Measurements from ENCODE around the gene ZNF41. TPM values are rescaled to one million over a fixed set of nuclear protein-coding genes. Genes with fewer than 3 reads are reported as not detected.

Gene ZNF41
- total RNA-seq, 2 experiments from 2014 or later, result 8.4 to 10.7 TPM

DNA sequence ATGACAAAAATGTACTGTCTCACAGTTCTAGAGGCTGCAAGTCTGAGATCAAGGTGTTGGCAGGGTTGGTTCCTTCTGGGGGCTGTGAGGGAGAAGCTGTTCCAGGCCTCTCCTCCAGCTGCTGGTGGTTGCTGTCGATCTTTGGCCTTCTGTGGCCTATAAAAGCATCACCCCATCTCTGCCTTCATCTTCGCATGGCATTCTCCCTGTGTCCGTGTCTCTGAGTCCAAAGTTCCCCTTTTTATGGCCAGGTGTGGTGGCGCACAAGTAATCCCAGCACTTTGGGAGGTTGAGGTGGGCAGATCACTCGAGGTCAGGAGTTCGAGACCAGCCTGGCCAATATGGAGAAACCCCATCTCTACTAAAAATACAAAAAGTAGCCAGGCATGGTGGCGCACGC is 46.5 kb upstream of the ZNF41 start:
- H4K20me1 ChIP-seq (ENCODE audit: insufficient read depth, low read length), result no peaks in the 10 kb centered on the region
- TF ChIP-seq EZH2phosphoT487 (IDR thresholded peaks at IDR 0.05; ENCODE audit: borderline replicate concordance, low read depth, low read length) (no peak), CTCF (conservative IDR thresholded peaks at IDR 0.05; ENCODE audit: low read length) (no peak)
- H3K9me3 ChIP-seq (ENCODE audit: low read length), result no peaks in the 10 kb centered on the region
- BruUV-seq (replicated peaks), result no TSS peak
- no peaks in the 10 kb centered on the region for H3K36me3 ChIP-seq (ENCODE audit: insufficient read depth, low read length)
- no peak overlapping the region for H2AFZ ChIP-seq (ENCODE audit: low read length)
- CTCF ChIA-PET (ENCODE audit: unreplicated experiment), result no interaction called here
- no peak overlapping the region for H3K4me3 ChIP-seq (ENCODE audit: low read depth, low read length, poor library complexity, severe bottlenecking)
- H3K79me2 ChIP-seq (ENCODE audit: insufficient read depth, low read depth, low read length), result no peaks in the 10 kb centered on the region
- no peak overlapping the region for H3K27ac ChIP-seq (ENCODE audit: low read depth, low read length, poor library complexity, severe bottlenecking)
- POLR2A ChIA-PET, result no interaction called here
- DNase-seq (ENCODE audit: low spot score), result no peak
- intact Hi-C loops (cut with micrococcal nuclease; ENCODE audit: unreplicated experiment), result no loop called here
- no peaks in the 10 kb centered on the region for H3K4me1 ChIP-seq (ENCODE audit: insufficient read depth, low read length, poor library complexity, severe bottlenecking)
- H3K4me2 ChIP-seq (ENCODE audit: low read length), result no peak overlapping the region
- no peaks in the 10 kb centered on the region for H3K9me2 ChIP-seq (ENCODE audit: insufficient read depth, low read length)

DNA sequence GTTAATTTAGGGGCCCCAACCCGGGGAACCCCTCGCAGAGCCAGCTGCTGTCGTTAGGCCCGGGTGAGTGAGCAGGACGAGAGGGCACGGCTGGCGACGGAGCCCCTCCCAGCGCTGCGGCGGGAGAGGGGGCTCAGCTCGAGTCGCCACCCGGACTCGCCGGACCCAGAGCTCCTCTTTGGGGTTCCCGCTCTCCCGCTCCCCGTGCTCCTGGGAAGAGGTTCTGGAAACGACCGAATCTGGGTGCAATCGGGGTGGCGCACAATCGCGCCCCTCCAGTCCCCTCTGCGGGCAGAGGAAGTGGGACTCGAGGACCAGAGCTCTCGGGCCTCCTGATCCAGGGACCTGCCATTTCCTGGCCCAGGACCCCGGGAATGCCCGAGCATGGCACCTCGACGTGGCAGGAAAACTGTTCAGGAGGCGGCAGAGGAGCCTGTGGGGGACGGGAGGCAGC is 40.7 kb upstream of the ZNF41 start:
- no TSS peak for BruUV-seq (replicated peaks)
- POLR2A ChIA-PET, result interaction anchor here (0.6 to 1.7 kb wide), 5 partner anchors 10 to 149 kb away, joined by 3 to 7 read pairs (median 4); no protein-coding TSS in a partner anchor
- TF ChIP-seq EZH2phosphoT487 (IDR thresholded peaks at IDR 0.05; ENCODE audit: borderline replicate concordance, low read depth, low read length) (no peak), CTCF (conservative IDR thresholded peaks at IDR 0.05; ENCODE audit: low read length) (peak; percentile 10; the same call in 1 of the 2 replicates)
- Histone ChIP-seq H3K4me3 (ENCODE audit: low read depth, low read length, poor library complexity, severe bottlenecking) (peak overlapping the region; percentile 68), H3K27ac (ENCODE audit: low read depth, low read length, poor library complexity, severe bottlenecking) (no peak overlapping the region), H3K79me2 (ENCODE audit: insufficient read depth, low read depth, low read length) (no peaks in the 10 kb centered on the region), H2AFZ (ENCODE audit: low read length) (peak overlapping the region; percentile 81), H3K9me3 (ENCODE audit: low read length) (no peaks in the 10 kb centered on the region), H3K4me1 (ENCODE audit: insufficient read depth, low read length, poor library complexity, severe bottlenecking) (peaks cover 9% of the 10 kb centered on the region), H3K36me3 (ENCODE audit: insufficient read depth, low read length) (no peaks in the 10 kb centered on the region), H3K9me2 (ENCODE audit: insufficient read depth, low read length) (no peaks in the 10 kb centered on the region), H3K4me2 (ENCODE audit: low read length) (peak overlapping the region; percentile 75), H4K20me1 (ENCODE audit: insufficient read depth, low read length) (no peaks in the 10 kb centered on the region)
- CTCF ChIA-PET (ENCODE audit: unreplicated experiment), result interaction anchor here (0.8 kb wide), 1 partner anchor 286 kb away, joined by 3 read pairs; no protein-coding TSS in a partner anchor
- DNase-seq (ENCODE audit: low spot score), result no peak
- intact Hi-C loops (cut with micrococcal nuclease; ENCODE audit: unreplicated experiment), result loop anchor here (1.0 to 5.0 kb wide), 3 partner anchors 26 to 331 kb away; partner anchors contain the start of gene UBA1

DNA sequence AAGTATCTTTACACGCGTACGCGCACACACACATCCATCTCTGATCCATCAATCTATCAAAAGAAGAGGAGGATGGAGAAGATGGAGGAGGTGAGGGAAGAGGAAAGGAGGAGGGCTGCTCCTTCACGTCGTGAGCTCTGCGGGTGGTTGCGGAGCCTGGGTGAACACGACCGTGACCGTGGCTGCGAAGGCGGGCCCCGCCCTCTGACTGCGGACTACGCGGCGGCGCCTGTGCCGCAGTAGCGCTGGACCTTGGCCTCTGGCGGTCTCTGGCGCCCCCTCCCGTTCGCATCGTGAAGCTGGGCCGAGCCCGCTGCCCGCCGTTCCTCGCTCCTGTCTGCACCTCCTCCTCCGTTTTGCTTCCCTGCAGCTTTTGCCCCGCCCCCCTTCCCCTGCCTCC is 40.3 kb upstream of the ZNF41 start:
- peak; percentile 78 for DNase-seq (ENCODE audit: low spot score)
- TF ChIP-seq CTCF (conservative IDR thresholded peaks at IDR 0.05; ENCODE audit: low read length) (peak; percentile 74), EZH2phosphoT487 (IDR thresholded peaks at IDR 0.05; ENCODE audit: borderline replicate concordance, low read depth, low read length) (no peak)
- H3K4me2 ChIP-seq (ENCODE audit: low read length), result peak overlapping the region; percentile 75
- peak overlapping the region; percentile 68 for H3K4me3 ChIP-seq (ENCODE audit: low read depth, low read length, poor library complexity, severe bottlenecking)
- H3K4me1 ChIP-seq (ENCODE audit: insufficient read depth, low read length, poor library complexity, severe bottlenecking), result peaks cover 9% of the 10 kb centered on the region
- H4K20me1 ChIP-seq (ENCODE audit: insufficient read depth, low read length), result no peaks in the 10 kb centered on the region
- H3K9me2 ChIP-seq (ENCODE audit: insufficient read depth, low read length), result no peaks in the 10 kb centered on the region
- intact Hi-C loops (cut with micrococcal nuclease; ENCODE audit: unreplicated experiment), result loop anchor here (1.0 to 5.0 kb wide), 3 partner anchors 26 to 331 kb away; partner anchors contain the start of gene UBA1
- BruUV-seq (replicated peaks), result no TSS peak
- no peaks in the 10 kb centered on the region for H3K36me3 ChIP-seq (ENCODE audit: insufficient read depth, low read length)
- H3K27ac ChIP-seq (ENCODE audit: low read depth, low read length, poor library complexity, severe bottlenecking), result no peak overlapping the region
- H3K79me2 ChIP-seq (ENCODE audit: insufficient read depth, low read depth, low read length), result no peaks in the 10 kb centered on the region
- CTCF ChIA-PET (ENCODE audit: unreplicated experiment), result interaction anchor here (0.8 to 1.4 kb wide), 2 partner anchors 9 to 286 kb away, joined by 3 read pairs; no protein-coding TSS in a partner anchor
- H2AFZ ChIP-seq (ENCODE audit: low read length), result peak overlapping the region; percentile 81
- POLR2A ChIA-PET, result interaction anchor here (0.5 to 1.7 kb wide), 6 partner anchors 10 to 332 kb away, joined by 3 to 7 read pairs (median 4); no protein-coding TSS in a partner anchor
- no peaks in the 10 kb centered on the region for H3K9me3 ChIP-seq (ENCODE audit: low read length)
